ENCODE data around the gene TPX2.

Gene TPX2

GRCh38 chr20:31840906-31841816 is 102.1 kb downstream of the TPX2 start:
- DNase-seq (ENCODE audit: low spot score), result no peak
- no peak overlapping the region for H3K4me3 Mint-ChIP-seq
- H3K27me3 Mint-ChIP-seq (ENCODE audit: low read depth), result no peaks in the 10 kb centered on the region
- H3K4me1 Mint-ChIP-seq (ENCODE audit: low read depth), result peaks cover 4% of the 10 kb centered on the region
- H3K36me3 Mint-ChIP-seq (ENCODE audit: low read depth), result no peaks in the 10 kb centered on the region
- H3K27ac Mint-ChIP-seq, result no peak overlapping the region
- no peaks in the 10 kb centered on the region for H3K9me3 Mint-ChIP-seq

- H3K4me1 Mint-ChIP-seq (ENCODE audit: low read depth), result no peaks in the 10 kb centered on the region
- H3K27ac Mint-ChIP-seq, result no peak overlapping the region
- no peak for DNase-seq (ENCODE audit: low spot score)
- H3K4me3 Mint-ChIP-seq, result no peak overlapping the region
- no peaks in the 10 kb centered on the region for H3K9me3 Mint-ChIP-seq
- H3K27me3 Mint-ChIP-seq (ENCODE audit: low read depth), result no peaks in the 10 kb centered on the region
- H3K36me3 Mint-ChIP-seq (ENCODE audit: low read depth), result no peaks in the 10 kb centered on the region
Measured at GRCh38 chr20:31841928-31842327, 102.8 kb downstream of the TPX2 start.

GRCh38 chr20:31842471-31843157 is 103.5 kb downstream of the TPX2 start:
- Mint-ChIP-seq H3K9me3 (no peaks in the 10 kb centered on the region), H3K27me3 (ENCODE audit: low read depth) (no peaks in the 10 kb centered on the region), H3K4me3 (no peak overlapping the region), H3K36me3 (ENCODE audit: low read depth) (no peaks in the 10 kb centered on the region), H3K27ac (no peak overlapping the region), H3K4me1 (ENCODE audit: low read depth) (no peaks in the 10 kb centered on the region)
- DNase-seq (ENCODE audit: low spot score), result no peak

- no peaks in the 10 kb centered on the region for H3K4me1 Mint-ChIP-seq (ENCODE audit: low read depth)
- H3K36me3 Mint-ChIP-seq (ENCODE audit: low read depth), result no peaks in the 10 kb centered on the region
- H3K9me3 Mint-ChIP-seq, result no peaks in the 10 kb centered on the region
- no peaks in the 10 kb centered on the region for H3K27me3 Mint-ChIP-seq (ENCODE audit: low read depth)
- DNase-seq (ENCODE audit: low spot score), result no peak
- no peak overlapping the region for H3K27ac Mint-ChIP-seq
- H3K4me3 Mint-ChIP-seq, result no peak overlapping the region
Measured at GRCh38 chr20:31843288-31843687, 104.2 kb downstream of the TPX2 start.

GRCh38 chr20:31843881-31844280 is 104.8 kb downstream of the TPX2 start:
- H3K4me1 Mint-ChIP-seq (ENCODE audit: low read depth), result no peaks in the 10 kb centered on the region
- H3K9me3 Mint-ChIP-seq, result no peaks in the 10 kb centered on the region
- H3K27me3 Mint-ChIP-seq (ENCODE audit: low read depth), result peaks cover under 1% of the 10 kb centered on the region
- H3K4me3 Mint-ChIP-seq, result no peak overlapping the region
- no peaks in the 10 kb centered on the region for H3K36me3 Mint-ChIP-seq (ENCODE audit: low read depth)
- no peak overlapping the region for H3K27ac Mint-ChIP-seq
- DNase-seq (ENCODE audit: low spot score), result no peak

GRCh38 chr20:31844737-31845299 is 105.7 kb downstream of the TPX2 start:
- no peak for DNase-seq (ENCODE audit: low spot score)
- Mint-ChIP-seq H3K9me3 (no peaks in the 10 kb centered on the region), H3K27me3 (ENCODE audit: low read depth) (peaks cover 5% of the 10 kb centered on the region), H3K4me1 (ENCODE audit: low read depth) (no peaks in the 10 kb centered on the region), H3K4me3 (no peak overlapping the region), H3K36me3 (ENCODE audit: low read depth) (no peaks in the 10 kb centered on the region), H3K27ac (no peak overlapping the region)

- H3K9me3 Mint-ChIP-seq, result no peaks in the 10 kb centered on the region
- H3K4me1 Mint-ChIP-seq (ENCODE audit: low read depth), result no peaks in the 10 kb centered on the region
- H3K27ac Mint-ChIP-seq, result no peak within 1 kb of the TSS
- H3K36me3 Mint-ChIP-seq (ENCODE audit: low read depth), result no peaks in the 10 kb centered on the region
- H3K4me3 Mint-ChIP-seq, result no peak within 1 kb of the TSS
- peaks cover 5% of the 10 kb centered on the region for H3K27me3 Mint-ChIP-seq (ENCODE audit: low read depth)
- DNase-seq (ENCODE audit: low spot score), result no peak
Measured at GRCh38 chr20:31845300-31845863, 106.3 kb downstream of the TPX2 start, which contains the start of gene FOXS1. TSS of gene FOXS1 (minus strand) at chr20:31845604. CDS start at chr20:31845542, 62 bp downstream.

GRCh38 chr20:31846793-31847138 is 107.7 kb downstream of the TPX2 start:
- H3K9me3 Mint-ChIP-seq, result no peaks in the 10 kb centered on the region
- no peaks in the 10 kb centered on the region for H3K4me1 Mint-ChIP-seq (ENCODE audit: low read depth)
- no peaks in the 10 kb centered on the region for H3K36me3 Mint-ChIP-seq (ENCODE audit: low read depth)
- no peak overlapping the region for H3K4me3 Mint-ChIP-seq
- no peak for DNase-seq (ENCODE audit: low spot score)
- peaks cover 12% of the 10 kb centered on the region for H3K27me3 Mint-ChIP-seq (ENCODE audit: low read depth)
- no peak overlapping the region for H3K27ac Mint-ChIP-seq

- Mint-ChIP-seq H3K4me3 (no peak overlapping the region), H3K4me1 (ENCODE audit: low read depth) (no peaks in the 10 kb centered on the region), H3K9me3 (no peaks in the 10 kb centered on the region), H3K27me3 (ENCODE audit: low read depth) (peaks cover 12% of the 10 kb centered on the region), H3K27ac (no peak overlapping the region), H3K36me3 (ENCODE audit: low read depth) (no peaks in the 10 kb centered on the region)
- DNase-seq (ENCODE audit: low spot score), result no peak
Measured at GRCh38 chr20:31848088-31848999, 109.3 kb downstream of the TPX2 start.

GRCh38 chr20:31849306-31849930 is 110.3 kb downstream of the TPX2 start:
- Mint-ChIP-seq H3K36me3 (ENCODE audit: low read depth) (no peaks in the 10 kb centered on the region), H3K27ac (no peak overlapping the region), H3K4me3 (no peak overlapping the region), H3K27me3 (ENCODE audit: low read depth) (peaks cover 15% of the 10 kb centered on the region), H3K4me1 (ENCODE audit: low read depth) (no peaks in the 10 kb centered on the region), H3K9me3 (no peaks in the 10 kb centered on the region)
- no peak for DNase-seq (ENCODE audit: low spot score)

Data from T-helper 2 cell treated with Interferon-gamma antibody and Interleukin-4, amounts not matched to agents 5 μg/mL and 100 μg/mL, for 36 hours (primary cell).